Adipocyte (in vitro differentiated cells): ENCODE measurements around the gene NDUFA7.
"Not testable (repeated sequence)": the region's sequence is repeated elsewhere in the genome, so short reads cannot be mapped to it uniquely, and the experiment has no call there.

Experiments used
- DNase-seq: peaks from one replicate; pipeline ENCODE4 v3.0.0-alpha.2; 2015; ENCODE audit warnings: low read depth
- H3K27me3 ChIP-seq: replicated peaks from 2 replicates; pipeline ENCODE4 v1.7.0; 2013; ENCODE audit warnings: mild to moderate bottlenecking, low read length, moderate library complexity; ENCODE audit not compliant: control insufficient read depth, insufficient read depth
- H3K36me3 ChIP-seq: 2 replicates; pipeline ENCODE4 v1.7.0; 2013; ENCODE audit warnings: low read length, mild to moderate bottlenecking, moderate library complexity; ENCODE audit not compliant: control insufficient read depth, insufficient read depth, severe bottlenecking
- H3K4me1 ChIP-seq: 2 replicates; pipeline ENCODE4 v1.7.0; 2013; ENCODE audit warnings: mild to moderate bottlenecking, low read length, moderate library complexity; ENCODE audit not compliant: control insufficient read depth, insufficient read depth
- H3K4me3 ChIP-seq: 2 replicates; pipeline ENCODE4 v1.7.0; 2013; ENCODE audit warnings: mild to moderate bottlenecking, low read length, moderate library complexity
- H3K9ac ChIP-seq: 2 replicates; pipeline ENCODE4 v1.7.0; 2013; ENCODE audit warnings: mild to moderate bottlenecking, low read length, moderate library complexity
- H3K9me3 ChIP-seq: 2 replicates; pipeline ENCODE4 v1.7.0; 2013; ENCODE audit warnings: mild to moderate bottlenecking, low read length, moderate library complexity; ENCODE audit not compliant: control insufficient read depth

Gene NDUFA7

DNA sequence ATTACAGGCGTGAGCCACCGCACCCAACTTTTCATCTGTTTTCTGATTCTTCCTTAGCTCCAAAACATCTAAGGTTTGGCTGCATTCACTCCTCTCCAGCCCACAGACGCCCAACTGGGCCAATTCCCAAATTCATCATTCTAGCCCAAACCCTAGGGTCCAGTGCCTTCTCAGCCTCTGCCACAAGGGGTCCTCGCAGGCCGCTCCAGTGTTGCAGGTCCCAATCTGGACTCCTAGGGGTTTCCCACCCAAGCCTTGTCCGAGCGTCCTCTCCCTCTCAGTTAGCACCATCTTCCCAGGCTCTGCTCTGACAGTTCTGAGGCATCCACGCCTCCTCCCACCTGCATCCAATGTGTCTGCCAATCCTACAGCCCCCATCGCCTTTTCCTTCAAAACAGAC is 29.8 kb downstream of the NDUFA7 start:
- H3K9ac ChIP-seq, DNase-seq, H3K9me3 ChIP-seq, H3K27me3 ChIP-seq, H3K36me3 ChIP-seq, H3K4me3 ChIP-seq, H3K4me1 ChIP-seq: not testable (repeated sequence)

- not testable (repeated sequence) for H3K36me3 ChIP-seq, H3K9me3 ChIP-seq, H3K4me1 ChIP-seq, H3K27me3 ChIP-seq, H3K4me3 ChIP-seq, DNase-seq, H3K9ac ChIP-seq
These were observed 44.7 kb downstream of the NDUFA7 start for GRCh38 chr19:8276508-8276907.

DNA sequence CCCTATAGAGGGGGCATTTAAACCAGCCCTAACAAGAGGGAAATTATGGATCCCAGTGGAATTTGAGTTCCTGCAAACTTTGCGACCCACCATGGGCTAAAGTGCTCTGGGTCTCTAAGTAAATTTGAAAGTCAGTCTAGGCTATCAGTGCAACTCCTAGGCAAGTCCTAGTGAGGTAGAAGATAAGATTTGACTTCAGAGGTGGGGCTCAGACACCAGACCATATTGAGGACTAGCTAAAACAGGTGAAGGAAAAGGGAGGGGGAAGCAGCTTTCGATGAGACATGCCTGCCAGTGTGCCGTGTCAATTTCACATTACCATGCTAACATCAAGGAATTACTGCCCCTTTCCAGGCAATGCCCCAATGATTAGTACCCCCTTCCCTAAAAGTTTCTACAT is 51.5 kb downstream of the NDUFA7 start:
- Histone ChIP-seq H3K36me3 (no peaks in the 10 kb centered on the region), H3K9me3 (peaks cover 3% of the 10 kb centered on the region), H3K4me3 (no peak overlapping the region), H3K4me1 (peaks cover 6% of the 10 kb centered on the region), H3K9ac (no peak overlapping the region), H3K27me3 (peaks cover 3% of the 10 kb centered on the region)
- DNase-seq: no peak

GRCh38 chr19:8265872-8266271 is 55.3 kb downstream of the NDUFA7 start:
- peaks cover 6% of the 10 kb centered on the region for H3K4me1 ChIP-seq
- no peaks in the 10 kb centered on the region for H3K36me3 ChIP-seq
- H3K9ac ChIP-seq: no peak overlapping the region
- peaks cover 3% of the 10 kb centered on the region for H3K9me3 ChIP-seq
- H3K4me3 ChIP-seq: no peak overlapping the region
- DNase-seq: no peak
- peaks cover 3% of the 10 kb centered on the region for H3K27me3 ChIP-seq

DNA sequence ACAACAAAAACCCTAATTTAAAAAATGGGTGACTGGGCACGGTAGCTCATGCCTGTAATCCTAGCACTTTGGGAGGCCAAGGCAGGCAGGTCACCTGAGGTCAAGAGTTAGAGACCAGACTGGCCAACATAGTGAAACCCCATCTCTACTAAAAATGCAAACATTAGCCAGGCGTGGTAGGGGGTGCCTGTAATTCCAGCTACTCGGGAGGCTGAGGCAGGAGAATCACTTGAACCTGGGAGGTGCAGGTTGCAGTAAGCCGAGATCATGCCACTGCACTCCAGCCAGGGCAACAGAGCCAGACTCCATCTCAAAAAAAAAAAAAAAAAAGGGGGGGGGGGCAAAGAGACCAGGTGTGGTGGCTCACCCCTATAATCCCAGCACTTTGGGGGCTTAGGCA is 56.9 kb downstream of the NDUFA7 start:
- not testable (repeated sequence) for H3K27me3 ChIP-seq, H3K9me3 ChIP-seq, DNase-seq, H3K9ac ChIP-seq, H3K4me3 ChIP-seq, H3K36me3 ChIP-seq, H3K4me1 ChIP-seq

- Histone ChIP-seq H3K9me3 (peaks cover 3% of the 10 kb centered on the region), H3K4me3 (no peak overlapping the region), H3K9ac (no peak overlapping the region), H3K36me3 (no peaks in the 10 kb centered on the region), H3K27me3 (peaks cover under 1% of the 10 kb centered on the region), H3K4me1 (no peaks in the 10 kb centered on the region)
- DNase-seq: no peak
These were observed 58.7 kb downstream of the NDUFA7 start for GRCh38 chr19:8262431-8262830.

DNA sequence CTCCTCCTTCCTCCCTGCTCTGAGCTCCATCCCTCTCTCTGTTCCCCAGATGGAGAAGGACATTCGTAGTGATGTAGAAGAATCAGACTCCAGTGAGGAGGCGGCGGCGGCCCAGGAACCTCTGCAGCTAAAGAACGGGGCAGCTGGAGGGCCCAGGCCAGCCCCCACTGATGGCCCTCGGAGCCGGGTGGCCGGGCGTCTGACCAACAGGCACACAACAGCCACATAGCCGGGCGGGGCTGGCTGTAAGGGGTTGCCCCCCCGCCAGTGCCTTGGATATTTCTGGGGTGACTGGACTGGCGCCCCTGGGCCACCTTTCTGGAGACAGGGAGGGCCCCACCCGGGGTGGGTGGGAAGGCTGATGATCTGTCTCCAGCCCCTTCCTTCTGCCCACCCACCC is 59.3 kb downstream of the NDUFA7 start:
- H3K9me3 ChIP-seq: peaks cover 3% of the 10 kb centered on the region
- H3K9ac ChIP-seq: no peak overlapping the region
- H3K36me3 ChIP-seq: no peaks in the 10 kb centered on the region
- no peaks in the 10 kb centered on the region for H3K27me3 ChIP-seq
- H3K4me1 ChIP-seq: no peaks in the 10 kb centered on the region
- DNase-seq: no peak
- no peak overlapping the region for H3K4me3 ChIP-seq

- H3K9me3 ChIP-seq: peaks cover 3% of the 10 kb centered on the region
- no peak for DNase-seq
- no peaks in the 10 kb centered on the region for H3K27me3 ChIP-seq
- no peaks in the 10 kb centered on the region for H3K4me1 ChIP-seq
- no peak overlapping the region for H3K9ac ChIP-seq
- H3K4me3 ChIP-seq: no peak overlapping the region
- H3K36me3 ChIP-seq: no peaks in the 10 kb centered on the region
These were observed 59.8 kb downstream of the NDUFA7 start for GRCh38 chr19:8261347-8261746.
